ACC112 (cell line): ENCODE data around the gene TRIM9.
A peak's percentile ranks its signal among the peaks of the same experiment; 100 is the strongest.

Source experiments
- H2AFZ ChIP-seq: fragments of 200-600 bp; sonication (generic); one replicate; pipeline ENCODE4 v1.6.0; 2017; ENCODE audit warnings: antibody characterized with exemption, low read length; ENCODE audit not compliant: unreplicated experiment
- H3K27ac ChIP-seq: fragments of 200-600 bp; sonication (generic); 2 replicates; pipeline ENCODE4 v1.5.1; 2014; ENCODE audit warnings: low read depth, mild to moderate bottlenecking, antibody characterized with exemption, low read length, moderate library complexity
- H3K27me3 ChIP-seq: fragments of 200-600 bp; sonication (generic); 2 replicates; pipeline ENCODE4 v1.6.1; 2014; ENCODE audit warnings: mild to moderate bottlenecking, antibody characterized with exemption, low read length, moderate library complexity, mixed read lengths; ENCODE audit not compliant: insufficient read depth
- H3K36me3 ChIP-seq: fragments of 200-600 bp; sonication (generic); 2 replicates; pipeline ENCODE4 v1.6.1; 2016; ENCODE audit warnings: mild to moderate bottlenecking, antibody characterized with exemption, low read length, moderate library complexity, mixed read lengths; ENCODE audit not compliant: insufficient read depth
- H3K4me1 ChIP-seq: fragments of 200-600 bp; sonication (generic); one replicate; pipeline ENCODE4 v1.6.1; 2016; ENCODE audit warnings: low read length, mixed read lengths; ENCODE audit not compliant: insufficient read depth, unreplicated experiment, control insufficient read depth
- H3K4me3 ChIP-seq: fragments of 200-600 bp; sonication (generic); 2 replicates; pipeline ENCODE4 v1.5.1; 2014; ENCODE audit warnings: mild to moderate bottlenecking, low read depth, low read length
- H3K79me2 ChIP-seq: fragments of 200-600 bp; sonication (generic); one replicate; pipeline ENCODE4 v1.6.0; 2016; ENCODE audit warnings: low read length; ENCODE audit not compliant: control insufficient read depth, unreplicated experiment, insufficient read depth

Gene TRIM9

DNA sequence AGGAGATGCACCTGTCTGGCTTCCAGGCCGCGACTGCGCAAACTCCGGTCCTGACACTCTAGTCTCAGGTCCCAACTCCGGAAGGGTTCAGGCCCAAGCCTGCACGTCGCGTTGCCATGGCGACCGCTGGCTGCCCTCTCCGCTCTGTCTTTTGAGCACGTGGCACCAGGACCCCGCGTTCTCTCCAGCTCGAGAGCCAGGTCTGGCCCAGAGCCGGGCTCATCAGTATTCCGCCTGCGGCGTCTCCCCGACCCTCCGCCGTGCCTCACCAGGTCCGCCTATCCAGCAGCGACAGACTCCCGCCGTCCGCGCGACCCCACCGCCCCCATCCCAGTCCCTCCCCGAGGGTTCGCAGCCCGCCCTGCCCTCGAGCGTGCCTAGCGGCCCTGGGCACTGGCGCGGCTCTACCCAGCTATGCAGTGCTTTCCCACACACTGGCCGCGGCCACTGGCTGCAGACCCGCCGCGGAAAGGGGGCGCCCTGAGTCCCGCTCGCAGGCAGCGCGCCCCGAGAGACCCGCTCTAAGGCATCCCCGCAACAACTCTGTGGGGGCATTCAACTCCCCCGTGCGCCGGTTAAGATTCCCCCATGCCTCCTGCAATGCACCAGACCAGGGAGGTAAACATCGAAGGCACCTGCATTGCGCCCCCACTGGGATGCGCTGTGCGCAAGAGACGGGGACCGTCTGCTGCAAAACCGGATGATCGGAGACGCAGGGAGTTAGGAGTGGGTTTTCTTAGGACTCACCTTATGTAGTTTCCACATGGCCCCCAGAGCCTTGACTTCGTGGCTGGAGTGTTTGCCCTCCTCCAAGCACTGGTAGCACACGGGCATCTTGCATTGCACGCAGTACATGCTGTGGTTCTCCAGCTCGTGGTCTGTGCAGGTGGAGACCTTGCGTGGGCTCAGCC lies 1.3 kb downstream of the TRIM9 start:
- H2AFZ ChIP-seq = no peak overlapping the region
- peaks cover 14% of the 10 kb centered on the region; the same call in 1 of the 2 replicates for H3K27me3 ChIP-seq
- no peaks in the 10 kb centered on the region for H3K79me2 ChIP-seq
- H3K36me3 ChIP-seq = no peaks in the 10 kb centered on the region
- no peak overlapping the region for H3K27ac ChIP-seq
- peak overlapping the region; percentile 81 for H3K4me3 ChIP-seq
- H3K4me1 ChIP-seq = peaks cover 15% of the 10 kb centered on the region

DNA sequence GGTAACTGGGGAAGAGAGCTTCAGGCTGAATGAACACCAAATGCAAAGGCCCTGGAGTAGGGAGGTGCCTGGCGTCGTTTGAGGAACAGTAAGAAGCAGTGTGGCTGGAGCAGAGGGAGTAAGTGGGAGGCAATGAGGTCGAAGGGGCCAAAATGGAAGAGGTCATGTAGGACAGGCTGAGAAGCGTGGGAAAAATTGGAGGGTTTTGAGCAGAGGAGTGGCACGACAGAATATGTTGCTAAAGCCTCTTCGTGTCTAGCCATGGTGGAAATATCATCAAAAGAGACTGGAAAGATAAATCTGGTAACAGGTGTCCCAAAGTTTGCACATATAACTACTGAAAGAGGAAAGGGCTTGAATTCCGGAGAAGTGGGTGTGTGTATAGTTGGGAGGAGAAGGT lies 1.9 kb downstream of the TRIM9 start:
- Histone ChIP-seq H3K27me3 (peaks cover 14% of the 10 kb centered on the region; the same call in 1 of the 2 replicates), H2AFZ (no peak overlapping the region), H3K36me3 (no peaks in the 10 kb centered on the region), H3K4me3 (no peak overlapping the region; the same call in 1 of the 2 replicates), H3K27ac (no peak overlapping the region), H3K79me2 (no peaks in the 10 kb centered on the region), H3K4me1 (peaks cover 15% of the 10 kb centered on the region)

DNA sequence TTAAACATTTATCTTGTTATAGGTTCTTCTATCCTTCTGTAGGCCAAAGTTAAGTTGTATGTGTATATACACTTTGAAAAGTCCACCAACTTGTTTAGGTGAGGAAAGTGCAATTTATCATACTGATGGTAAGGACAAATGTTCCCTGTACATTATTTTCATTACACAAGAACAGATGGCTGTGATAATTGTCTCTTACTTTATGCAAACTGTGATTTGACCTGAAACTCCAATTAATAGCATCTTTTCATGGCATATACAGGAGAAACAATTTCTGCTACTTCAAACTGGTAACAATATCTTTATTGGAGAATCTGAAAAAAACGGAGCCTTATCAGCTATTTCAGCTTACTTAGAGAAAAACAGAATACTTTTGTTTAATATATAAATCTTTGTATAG lies 5.6 kb downstream of the TRIM9 start:
- Histone ChIP-seq H2AFZ (no peak overlapping the region), H3K4me3 (no peak overlapping the region), H3K79me2 (no peaks in the 10 kb centered on the region), H3K4me1 (peaks cover 4% of the 10 kb centered on the region), H3K27ac (no peak overlapping the region), H3K36me3 (no peaks in the 10 kb centered on the region), H3K27me3 (peaks cover 13% of the 10 kb centered on the region; the same call in 1 of the 2 replicates)

DNA sequence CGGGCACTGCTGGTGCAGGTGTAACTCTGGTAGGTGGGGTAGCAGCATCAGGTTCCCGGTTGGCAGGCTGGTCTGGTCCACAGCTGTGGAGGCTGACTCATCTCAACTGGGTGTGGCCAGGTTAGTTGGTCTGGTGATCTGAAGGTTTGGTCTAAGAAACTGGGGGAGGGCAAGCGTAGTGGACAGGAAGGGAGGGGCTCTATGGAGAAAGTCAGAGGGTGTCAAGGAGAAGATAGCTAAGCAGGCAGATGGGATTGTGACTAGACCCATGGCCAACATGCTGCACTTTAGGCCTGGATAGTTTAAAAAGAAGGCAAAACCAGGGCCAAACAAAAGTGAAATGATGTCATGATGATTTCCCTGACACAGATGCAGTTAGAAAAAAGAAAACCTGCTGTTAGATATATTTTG lies 7.9 kb downstream of the TRIM9 start:
- Histone ChIP-seq H3K4me3 (no peak overlapping the region), H2AFZ (no peak overlapping the region), H3K36me3 (no peaks in the 10 kb centered on the region), H3K79me2 (no peaks in the 10 kb centered on the region), H3K4me1 (no peaks in the 10 kb centered on the region), H3K27ac (no peak overlapping the region), H3K27me3 (no peaks in the 10 kb centered on the region)

DNA sequence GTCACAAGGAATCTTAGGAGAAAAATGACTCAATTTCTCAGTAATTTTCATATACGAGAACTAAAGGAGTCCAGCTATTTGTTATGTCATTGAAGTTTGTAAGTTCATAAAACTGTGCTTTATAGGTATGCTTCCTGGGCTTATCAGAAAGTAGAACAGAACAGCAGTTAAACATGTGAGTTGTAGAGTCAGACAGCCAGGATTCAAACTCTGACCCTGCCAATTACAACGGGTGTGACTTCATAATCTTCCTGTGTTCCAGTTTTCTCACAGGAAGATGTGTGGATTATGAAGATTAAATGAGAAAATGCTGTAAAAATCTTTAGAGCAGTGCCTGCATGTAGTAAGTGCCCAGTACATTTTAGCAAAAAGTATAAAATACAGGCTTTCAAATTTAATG lies 8.9 kb downstream of the TRIM9 start:
- no peak overlapping the region for H3K4me3 ChIP-seq
- H3K27me3 ChIP-seq = no peaks in the 10 kb centered on the region
- H3K4me1 ChIP-seq = no peaks in the 10 kb centered on the region
- no peak overlapping the region for H3K27ac ChIP-seq
- H3K79me2 ChIP-seq = no peaks in the 10 kb centered on the region
- H3K36me3 ChIP-seq = no peaks in the 10 kb centered on the region
- no peak overlapping the region for H2AFZ ChIP-seq

DNA sequence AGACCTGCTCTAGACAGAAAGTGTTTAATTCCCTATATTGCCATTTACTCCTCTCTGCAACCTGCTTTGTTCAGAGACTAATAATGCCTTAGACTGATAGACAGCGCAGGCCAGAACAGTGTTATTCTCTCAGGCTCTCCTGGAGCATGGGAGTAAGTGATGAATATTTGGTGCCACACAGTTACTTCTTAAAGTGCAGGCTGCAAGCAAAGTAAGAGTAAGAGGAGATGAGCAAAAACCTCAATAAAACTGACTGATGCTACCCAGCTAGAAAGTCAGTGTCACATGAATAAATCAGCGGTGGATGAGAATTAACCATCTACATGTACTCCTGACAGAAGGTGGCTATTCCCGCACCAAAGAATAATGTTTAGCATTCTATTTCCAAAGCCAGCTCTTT lies 9.9 kb downstream of the TRIM9 start:
- Histone ChIP-seq H3K4me1 (no peaks in the 10 kb centered on the region), H3K79me2 (no peaks in the 10 kb centered on the region), H3K4me3 (no peak overlapping the region)

DNA sequence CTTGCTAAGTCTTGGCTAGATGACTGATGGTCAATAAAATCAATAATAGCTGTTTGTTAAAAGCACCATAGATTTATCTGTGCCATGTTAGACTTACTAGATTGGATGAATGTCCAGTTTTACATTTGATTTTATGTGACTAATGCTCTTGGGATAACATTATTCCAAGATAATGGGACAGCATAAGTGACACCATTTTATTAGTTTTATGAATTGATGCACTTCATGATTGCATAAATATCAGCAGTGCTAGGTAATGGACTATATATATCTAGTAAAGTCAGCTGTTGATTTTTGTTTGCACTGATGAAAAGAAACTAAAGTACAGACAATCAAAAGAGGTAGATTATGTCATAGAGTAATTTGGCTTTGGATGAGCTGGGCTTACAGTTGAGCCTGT lies 10.4 kb downstream of the TRIM9 start:
- Histone ChIP-seq H3K4me3 (no peak overlapping the region), H2AFZ (no peak overlapping the region), H3K27me3 (no peaks in the 10 kb centered on the region), H3K79me2 (no peaks in the 10 kb centered on the region), H3K27ac (no peak overlapping the region), H3K36me3 (no peaks in the 10 kb centered on the region), H3K4me1 (no peaks in the 10 kb centered on the region)

More for the DNA sequence above, 9.9 kb downstream of the TRIM9 start:
- no peak overlapping the region for H3K27ac ChIP-seq
- H3K27me3 ChIP-seq = no peaks in the 10 kb centered on the region
- H3K36me3 ChIP-seq = no peaks in the 10 kb centered on the region
- H2AFZ ChIP-seq = no peak overlapping the region

DNA sequence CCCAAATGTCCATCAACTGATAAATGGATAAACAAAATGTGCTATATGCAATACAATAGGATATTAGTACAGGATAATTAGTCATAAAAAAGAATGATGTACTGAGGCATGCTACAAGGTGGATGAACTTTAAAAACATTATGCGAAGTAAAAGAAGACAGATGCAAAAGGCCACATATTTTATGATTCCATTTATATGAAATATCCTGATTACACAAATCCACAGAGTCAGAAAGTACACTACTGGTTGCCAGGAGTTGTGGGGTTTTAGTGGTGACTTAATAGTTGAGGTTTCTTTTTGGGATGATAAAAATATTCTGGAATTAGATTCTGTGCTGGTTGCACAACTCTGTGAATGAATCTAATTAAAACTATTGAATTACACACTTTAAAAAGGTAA lies 12.6 kb downstream of the TRIM9 start:
- H3K36me3 ChIP-seq = no peaks in the 10 kb centered on the region
- H3K4me3 ChIP-seq = no peak overlapping the region

DNA sequence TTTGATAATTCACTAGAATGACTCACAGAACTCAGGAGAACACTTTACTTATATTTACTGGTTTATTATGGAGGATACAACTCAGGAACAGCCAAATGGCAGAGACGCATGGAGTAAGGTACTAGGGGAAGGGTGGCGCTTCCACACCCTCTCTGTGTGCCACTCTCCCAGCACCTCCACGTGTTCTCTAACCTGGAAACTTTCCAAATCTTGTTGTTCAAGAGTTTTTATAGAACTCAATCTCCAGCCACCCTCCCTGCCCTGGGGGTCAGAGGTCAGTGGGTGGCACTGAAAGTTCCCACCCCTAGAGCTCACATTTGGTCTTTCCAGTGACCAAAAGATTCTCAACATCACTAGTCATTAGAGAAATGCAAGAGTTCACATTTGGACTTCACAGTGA lies 13.2 kb downstream of the TRIM9 start:
- H3K4me3 ChIP-seq = no peak overlapping the region
- H2AFZ ChIP-seq = no peak overlapping the region
- H3K79me2 ChIP-seq = no peaks in the 10 kb centered on the region
- H3K27me3 ChIP-seq = no peaks in the 10 kb centered on the region
- no peaks in the 10 kb centered on the region for H3K36me3 ChIP-seq
- H3K4me1 ChIP-seq = peaks cover 5% of the 10 kb centered on the region
- no peak overlapping the region for H3K27ac ChIP-seq

More for the DNA sequence above, 12.6 kb downstream of the TRIM9 start:
- Histone ChIP-seq H2AFZ (no peak overlapping the region), H3K27ac (no peak overlapping the region), H3K4me1 (peaks cover 5% of the 10 kb centered on the region), H3K79me2 (no peaks in the 10 kb centered on the region), H3K27me3 (no peaks in the 10 kb centered on the region)

DNA sequence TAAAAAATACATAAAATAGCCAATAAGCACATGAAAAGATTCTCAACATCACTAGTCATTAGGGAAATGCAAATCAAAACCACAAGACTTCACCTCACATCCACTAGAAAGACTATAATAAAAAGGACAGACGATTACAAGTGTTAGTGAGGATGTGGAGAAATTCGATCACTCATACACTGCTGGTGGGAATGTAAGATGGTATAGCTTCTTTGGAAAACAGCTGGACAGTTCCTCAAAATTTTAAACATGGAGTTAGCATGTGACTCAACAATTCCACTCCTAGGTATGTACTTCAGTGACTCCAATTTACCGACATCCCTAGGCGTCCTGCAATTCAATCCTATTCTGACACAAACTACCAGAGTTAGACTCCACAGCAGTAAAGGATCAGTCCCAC lies 13.7 kb downstream of the TRIM9 start:
- H2AFZ ChIP-seq = no peak overlapping the region
- H3K79me2 ChIP-seq = no peaks in the 10 kb centered on the region
- H3K27me3 ChIP-seq = no peaks in the 10 kb centered on the region
- no peaks in the 10 kb centered on the region for H3K36me3 ChIP-seq
- no peak overlapping the region for H3K27ac ChIP-seq
- peaks cover 5% of the 10 kb centered on the region for H3K4me1 ChIP-seq
- no peak overlapping the region for H3K4me3 ChIP-seq

DNA sequence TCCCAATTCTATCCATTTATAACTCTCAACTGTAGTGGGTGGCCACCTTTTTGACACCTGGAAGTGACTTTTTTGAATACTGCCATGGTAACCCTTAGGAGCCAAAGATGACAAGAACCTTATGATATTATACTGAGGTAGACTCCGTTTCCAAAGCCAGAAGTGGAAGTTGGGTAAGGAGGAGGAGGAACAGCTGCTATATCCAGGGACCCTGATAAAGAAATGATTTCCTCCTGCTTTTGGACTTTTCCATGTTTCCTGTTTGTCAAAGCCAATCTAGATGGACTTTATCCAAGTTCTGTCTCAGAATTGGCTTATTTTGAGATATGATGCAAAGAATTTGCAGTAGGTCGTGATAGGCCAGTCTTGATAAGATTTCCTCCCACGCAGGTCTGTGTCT lies 14.3 kb downstream of the TRIM9 start:
- Histone ChIP-seq H3K79me2 (no peaks in the 10 kb centered on the region), H3K36me3 (no peaks in the 10 kb centered on the region), H3K4me3 (no peak overlapping the region), H3K27ac (no peak overlapping the region), H3K27me3 (no peaks in the 10 kb centered on the region), H2AFZ (no peak overlapping the region), H3K4me1 (peaks cover 5% of the 10 kb centered on the region)
